Natural killer cell (primary cell): ENCODE data around the gene ANGEL1. TPM values are rescaled to one million over a fixed set of nuclear protein-coding genes. Genes with fewer than 3 reads are reported as not detected.

Experiments
- ATAC-seq, 3 donors: fragments of 150-1000 bp in 2 of 3; fragments of 200-7000 bp in 1 of 3; cut with Tn5 transposase; 1 replicate in 1 of 3; 2 replicates in 2 of 3; pipeline ENCODE4 v1.10.0; 2021; ENCODE audit warnings: mild to moderate bottlenecking in 2 of 3, moderate library complexity in 2 of 3
- DNase-seq, 2 donors: peaks; one replicate each; pipeline versions ENCODE4 v3.0.0 to v3.0.0-alpha.2; 2013 to 2021; ENCODE audit warnings: mixed read lengths in 1 of 2
- H3K27ac ChIP-seq: one replicate; pipeline ENCODE4 v1.5.1; 2013; ENCODE audit warnings: mild to moderate bottlenecking, low read length
- H3K27me3 ChIP-seq: one replicate; pipeline ENCODE4 v1.6.1; 2013; ENCODE audit warnings: low read length; ENCODE audit not compliant: control insufficient read depth, insufficient read depth
- H3K36me3 ChIP-seq: one replicate; pipeline ENCODE4 v1.6.1; 2013; ENCODE audit warnings: low read length; ENCODE audit not compliant: control insufficient read depth, insufficient read depth
- H3K4me1 ChIP-seq: one replicate; pipeline ENCODE4 v1.6.1; 2013; ENCODE audit warnings: low read length; ENCODE audit not compliant: control insufficient read depth, insufficient read depth
- H3K4me3 ChIP-seq: one replicate; pipeline ENCODE4 v1.5.1; 2013; ENCODE audit warnings: low read length
- H3K9me3 ChIP-seq: one replicate; pipeline ENCODE4 v1.6.1; 2013; ENCODE audit warnings: low read length; ENCODE audit not compliant: control insufficient read depth, insufficient read depth
- H3K27ac Mint-ChIP-seq, 2 donors: one replicate each; pipeline ENCODE4 v1.8.0; 2022; ENCODE audit warnings: mild to moderate bottlenecking in 2 of 2, mixed read lengths in 2 of 2, moderate library complexity in 1 of 2
- H3K27me3 Mint-ChIP-seq, 2 donors: one replicate each; pipeline ENCODE4 v1.8.0; 2022; ENCODE audit warnings: low read depth in 2 of 2, mixed read lengths in 2 of 2
- H3K36me3 Mint-ChIP-seq: one replicate; pipeline ENCODE4 v1.8.0; 2022; ENCODE audit warnings: mixed read lengths
- H3K4me1 Mint-ChIP-seq, 2 donors: one replicate each; pipeline ENCODE4 v1.8.0; 2022; ENCODE audit warnings: mixed read lengths in 2 of 2
- H3K4me3 Mint-ChIP-seq: one replicate; pipeline ENCODE4 v1.8.0; 2022; ENCODE audit warnings: mild to moderate bottlenecking, moderate library complexity, mixed read lengths
- H3K9me3 Mint-ChIP-seq, 2 donors: one replicate each; pipeline ENCODE4 v1.8.0; 2022; ENCODE audit warnings: mixed read lengths in 2 of 2
- CTCF ChIP-seq: fragments of 200-600 bp; IDR thresholded peaks from one replicate; pipeline ENCODE4 v1.8.0; 2022; ENCODE audit warnings: antibody characterized with exemption
- WGBS: methylation state at CpG from one replicate; pipeline ENCODE4 v1.1.7; 2013; ENCODE audit warnings: missing lambda C conversion rate; ENCODE audit not compliant: insufficient coverage; 5-methylcytosine and 5-hydroxymethylcytosine counted together
- intact Hi-C: fragments of 100-400 bp; cut with micrococcal nuclease; formaldehyde crosslinking; loops from one replicate; pipeline ENCODE4 v1.14.2; 2022
- total RNA-seq, 4 donors: library from RNA; stranded (reverse); fragments of 120-200 nt in 1 of 4; gene quantifications; one replicate each; pipeline versions ENCODE4 v1.2.3 to v1.2.4, GENCODE V29; 2013 to 2022

The ANGEL1 gene
- total RNA-seq, 3 donors from 2014 or later (not counting 1 experiment from before 2014, with no cell fraction given), result 12.2 to 20.2 (median 17.2) TPM

- H3K36me3 ChIP-seq, result peaks cover 41% of the 10 kb centered on the region
- H3K27ac ChIP-seq, result no peak overlapping the region
- no peak overlapping the region for H3K4me3 ChIP-seq
- WGBS, result 100% methylated on average over 1 of the region's 1 CpG
- Mint-ChIP-seq H3K27ac (no peak overlapping the region), H3K36me3 (peaks cover 17% of the 10 kb centered on the region), H3K27me3 (no peaks in the 10 kb centered on the region), H3K9me3 (no peaks in the 10 kb centered on the region), H3K4me3 (no peak overlapping the region), H3K4me1 (peaks cover 21 to 26% of the 10 kb centered on the region in 2 donors)
- H3K9me3 ChIP-seq, result no peaks in the 10 kb centered on the region
- no peaks in the 10 kb centered on the region for H3K27me3 ChIP-seq
- ATAC-seq (no peak), DNase-seq (no peak)
- peaks cover 17% of the 10 kb centered on the region for H3K4me1 ChIP-seq
- TF ChIP-seq CTCF, result no peak
- intact Hi-C loops, result no loop called here
These were observed 4.7 kb downstream of the ANGEL1 start for GRCh38 chr14:76808011-76808410.

- H3K4me3 Mint-ChIP-seq, result no peak overlapping the region
- Histone ChIP-seq H3K9me3 (no peaks in the 10 kb centered on the region), H3K36me3 (peaks cover 51% of the 10 kb centered on the region), H3K27me3 (no peaks in the 10 kb centered on the region), H3K4me1 (peaks cover 6% of the 10 kb centered on the region), H3K27ac (no peak overlapping the region), H3K4me3 (no peak overlapping the region)
- ATAC-seq (no peak), DNase-seq (no peak)
- no peaks in the 10 kb centered on the region for H3K27me3 Mint-ChIP-seq
- intact Hi-C loops, result no loop called here
- H3K9me3 Mint-ChIP-seq, result no peaks in the 10 kb centered on the region
- H3K4me1 Mint-ChIP-seq, result peaks cover 11 to 13% of the 10 kb centered on the region in 2 donors
- H3K27ac Mint-ChIP-seq, result no peak overlapping the region
- no peak for TF ChIP-seq CTCF
- H3K36me3 Mint-ChIP-seq, result peaks cover 26% of the 10 kb centered on the region
- WGBS, result 96% methylated on average over 12 of the region's 12 CpGs
These were observed 6.2 kb downstream of the ANGEL1 start for GRCh38 chr14:76806446-76806845.

GRCh38 chr14:76793956-76794355, 18.7 kb downstream of the ANGEL1 start:
- DNase-seq (no peak), ATAC-seq (no peak)
- no peaks in the 10 kb centered on the region for H3K27me3 ChIP-seq
- no peak overlapping the region for H3K4me3 ChIP-seq
- no peaks in the 10 kb centered on the region for H3K4me1 Mint-ChIP-seq
- H3K4me1 ChIP-seq, result no peaks in the 10 kb centered on the region
- H3K36me3 Mint-ChIP-seq, result peaks cover 12% of the 10 kb centered on the region
- no peaks in the 10 kb centered on the region for H3K9me3 Mint-ChIP-seq
- no peaks in the 10 kb centered on the region for H3K9me3 ChIP-seq
- WGBS, result 100% methylated on average over 2 of the region's 5 CpGs
- intact Hi-C loops, result no loop called here
- no peaks in the 10 kb centered on the region for H3K27me3 Mint-ChIP-seq
- H3K27ac ChIP-seq, result no peak overlapping the region
- no peak overlapping the region for H3K27ac Mint-ChIP-seq
- no peak for TF ChIP-seq CTCF
- H3K4me3 Mint-ChIP-seq, result no peak overlapping the region
- H3K36me3 ChIP-seq, result peaks cover 43% of the 10 kb centered on the region

GRCh38 chr14:76793324-76793723, 19.4 kb downstream of the ANGEL1 start:
- Mint-ChIP-seq H3K4me3 (no peak overlapping the region), H3K27me3 (no peaks in the 10 kb centered on the region), H3K27ac (no peak overlapping the region), H3K4me1 (no peaks in the 10 kb centered on the region), H3K36me3 (peaks cover 12% of the 10 kb centered on the region), H3K9me3 (no peaks in the 10 kb centered on the region)
- Histone ChIP-seq H3K36me3 (peaks cover 48% of the 10 kb centered on the region), H3K27me3 (no peaks in the 10 kb centered on the region), H3K9me3 (no peaks in the 10 kb centered on the region), H3K27ac (no peak overlapping the region), H3K4me3 (no peak overlapping the region), H3K4me1 (no peaks in the 10 kb centered on the region)
- intact Hi-C loops, result no loop called here
- no peak for DNase-seq
- TF ChIP-seq CTCF, result no peak
- ATAC-seq, result no peak
- 75% methylated on average over 3 of the region's 4 CpGs for WGBS
